ENCODE results near the gene OR6V1.

The OR6V1 gene

DNA sequence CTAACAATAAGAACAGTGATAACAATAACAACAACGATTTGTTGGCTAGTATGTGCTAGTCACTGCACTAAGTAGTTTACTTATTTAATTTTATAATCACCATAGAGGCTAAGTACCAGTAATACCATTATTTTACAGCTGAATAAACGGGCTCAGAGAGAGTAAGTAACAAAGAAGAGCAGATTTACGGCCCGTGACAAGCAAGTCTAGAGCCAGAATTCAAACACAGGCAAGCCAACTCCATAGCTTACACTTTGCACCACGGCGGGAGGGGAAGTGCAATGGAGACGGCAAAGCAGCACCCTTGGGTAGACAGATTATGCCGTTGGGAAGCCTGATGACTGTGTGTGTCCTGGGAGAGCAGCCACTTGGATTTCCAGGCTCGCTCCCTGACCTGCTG is 1.2 kb upstream of the OR6V1 start:
- Histone ChIP-seq H3K9me3 (ENCODE audit: low read length) (no peaks in the 10 kb centered on the region), H3K27ac (ENCODE audit: low read depth, low read length, poor library complexity, severe bottlenecking) (no peak overlapping the region), H3K36me3 (ENCODE audit: insufficient read depth, low read length) (no peaks in the 10 kb centered on the region), H2AFZ (ENCODE audit: low read length) (no peak overlapping the region), H3K4me1 (ENCODE audit: insufficient read depth, low read length, severe bottlenecking) (no peaks in the 10 kb centered on the region), H3K9ac (ENCODE audit: low read length) (no peak overlapping the region), H3K79me2 (ENCODE audit: insufficient read depth, low read length) (no peaks in the 10 kb centered on the region), H3K4me2 (ENCODE audit: low read length) (no peak overlapping the region), H3K27me3 (ENCODE audit: insufficient read depth, low read length) (no peaks in the 10 kb centered on the region), H4K20me1 (ENCODE audit: insufficient read depth, low read length) (no peaks in the 10 kb centered on the region), H3F3A (ENCODE audit: insufficient read depth, low read length) (no peaks in the 10 kb centered on the region), H3K4me3 (ENCODE audit: low read depth, low read length, poor library complexity, severe bottlenecking) (no peak overlapping the region), H3K9me2 (ENCODE audit: low read depth, low read length) (no peaks in the 10 kb centered on the region)
- no peak for TF ChIP-seq EZH2 (IDR thresholded peaks at IDR 0.05; ENCODE audit: borderline replicate concordance, low read length)
- TF ChIP-seq, protein P1, sequence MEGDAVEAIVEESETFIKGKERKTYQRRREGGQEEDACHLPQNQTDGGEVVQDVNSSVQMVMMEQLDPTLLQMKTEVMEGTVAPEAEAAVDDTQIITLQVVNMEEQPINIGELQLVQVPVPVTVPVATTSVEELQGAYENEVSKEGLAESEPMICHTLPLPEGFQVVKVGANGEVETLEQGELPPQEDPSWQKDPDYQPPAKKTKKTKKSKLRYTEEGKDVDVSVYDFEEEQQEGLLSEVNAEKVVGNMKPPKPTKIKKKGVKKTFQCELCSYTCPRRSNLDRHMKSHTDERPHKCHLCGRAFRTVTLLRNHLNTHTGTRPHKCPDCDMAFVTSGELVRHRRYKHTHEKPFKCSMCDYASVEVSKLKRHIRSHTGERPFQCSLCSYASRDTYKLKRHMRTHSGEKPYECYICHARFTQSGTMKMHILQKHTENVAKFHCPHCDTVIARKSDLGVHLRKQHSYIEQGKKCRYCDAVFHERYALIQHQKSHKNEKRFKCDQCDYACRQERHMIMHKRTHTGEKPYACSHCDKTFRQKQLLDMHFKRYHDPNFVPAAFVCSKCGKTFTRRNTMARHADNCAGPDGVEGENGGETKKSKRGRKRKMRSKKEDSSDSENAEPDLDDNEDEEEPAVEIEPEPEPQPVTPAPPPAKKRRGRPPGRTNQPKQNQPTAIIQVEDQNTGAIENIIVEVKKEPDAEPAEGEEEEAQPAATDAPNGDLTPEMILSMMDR (IDR thresholded peaks at IDR 0.05; ENCODE audit: low read length), result no peak

DNA sequence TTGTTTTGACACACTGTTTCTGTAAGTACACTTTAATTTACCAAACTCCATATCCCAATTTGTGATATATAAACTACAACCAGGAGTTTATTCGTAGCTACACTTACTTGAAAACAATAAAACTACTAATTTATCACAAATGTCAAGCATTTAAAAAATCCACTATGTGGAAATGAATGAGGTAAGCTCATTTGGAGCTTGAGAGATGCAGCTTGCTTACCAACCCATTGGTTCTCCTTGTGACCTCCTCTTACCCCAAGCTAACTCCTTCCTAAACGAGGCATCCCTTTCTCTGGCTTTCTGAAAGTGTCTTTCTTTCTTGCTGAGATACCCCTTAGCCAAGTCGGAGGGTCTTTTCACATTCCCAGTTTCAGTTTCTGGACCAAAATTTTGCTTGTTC is 2.5 kb downstream of the OR6V1 start:
- H3F3A ChIP-seq (ENCODE audit: insufficient read depth, low read length), result no peaks in the 10 kb centered on the region
- H3K9me3 ChIP-seq (ENCODE audit: low read length), result no peaks in the 10 kb centered on the region
- no peaks in the 10 kb centered on the region for H4K20me1 ChIP-seq (ENCODE audit: insufficient read depth, low read length)
- no peaks in the 10 kb centered on the region for H3K4me1 ChIP-seq (ENCODE audit: insufficient read depth, low read length, severe bottlenecking)
- H3K36me3 ChIP-seq (ENCODE audit: insufficient read depth, low read length), result no peaks in the 10 kb centered on the region
- no peak overlapping the region for H3K9ac ChIP-seq (ENCODE audit: low read length)
- no peak for TF ChIP-seq EZH2 (IDR thresholded peaks at IDR 0.05; ENCODE audit: borderline replicate concordance, low read length)
- TF ChIP-seq, protein P1 (IDR thresholded peaks at IDR 0.05; ENCODE audit: low read length), result no peak
- H3K27me3 ChIP-seq (ENCODE audit: insufficient read depth, low read length), result no peaks in the 10 kb centered on the region
- H3K9me2 ChIP-seq (ENCODE audit: low read depth, low read length), result no peaks in the 10 kb centered on the region
- H3K27ac ChIP-seq (ENCODE audit: low read depth, low read length, poor library complexity, severe bottlenecking), result no peak overlapping the region
- H3K79me2 ChIP-seq (ENCODE audit: insufficient read depth, low read length), result no peaks in the 10 kb centered on the region
- no peak overlapping the region for H3K4me3 ChIP-seq (ENCODE audit: low read depth, low read length, poor library complexity, severe bottlenecking)
- no peak overlapping the region for H2AFZ ChIP-seq (ENCODE audit: low read length)
- H3K4me2 ChIP-seq (ENCODE audit: low read length), result no peak overlapping the region

DNA sequence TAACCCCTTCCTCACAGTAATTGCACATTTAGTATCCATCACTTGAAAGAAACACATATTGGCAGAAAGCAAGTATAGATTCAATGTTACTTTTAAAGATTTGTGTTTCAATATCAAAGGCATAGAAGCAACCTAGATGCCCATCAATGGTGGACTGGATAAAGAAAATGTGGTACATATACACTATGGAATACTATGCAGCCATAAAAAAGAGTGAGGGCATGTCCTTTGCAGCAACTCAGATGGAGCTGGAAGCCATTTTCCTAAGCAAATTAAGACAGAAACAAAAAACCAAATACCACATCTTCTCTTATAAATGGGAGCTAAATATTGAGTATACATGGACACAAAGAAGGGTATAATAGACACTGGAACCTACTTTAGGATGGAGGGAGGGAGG is 3.6 kb downstream of the OR6V1 start:
- no peak overlapping the region for H3K4me2 ChIP-seq (ENCODE audit: low read length)
- TF ChIP-seq, protein P1 (IDR thresholded peaks at IDR 0.05; ENCODE audit: low read length), result no peak
- TF ChIP-seq EZH2 (IDR thresholded peaks at IDR 0.05; ENCODE audit: borderline replicate concordance, low read length), result no peak
- no peak overlapping the region for H3K9ac ChIP-seq (ENCODE audit: low read length)
- no peaks in the 10 kb centered on the region for H3K27me3 ChIP-seq (ENCODE audit: insufficient read depth, low read length)
- H3K4me1 ChIP-seq (ENCODE audit: insufficient read depth, low read length, severe bottlenecking), result no peaks in the 10 kb centered on the region
- H3K36me3 ChIP-seq (ENCODE audit: insufficient read depth, low read length), result no peaks in the 10 kb centered on the region
- H3K9me3 ChIP-seq (ENCODE audit: low read length), result no peaks in the 10 kb centered on the region
- no peaks in the 10 kb centered on the region for H4K20me1 ChIP-seq (ENCODE audit: insufficient read depth, low read length)
- H3K9me2 ChIP-seq (ENCODE audit: low read depth, low read length), result no peaks in the 10 kb centered on the region
- no peaks in the 10 kb centered on the region for H3K79me2 ChIP-seq (ENCODE audit: insufficient read depth, low read length)
- no peaks in the 10 kb centered on the region for H3F3A ChIP-seq (ENCODE audit: insufficient read depth, low read length)
- no peak overlapping the region for H3K27ac ChIP-seq (ENCODE audit: low read depth, low read length, poor library complexity, severe bottlenecking)
- no peak overlapping the region for H2AFZ ChIP-seq (ENCODE audit: low read length)
- H3K4me3 ChIP-seq (ENCODE audit: low read depth, low read length, poor library complexity, severe bottlenecking), result no peak overlapping the region
